ENCODE measurements around the gene GSTO1. TPM values are rescaled to one million over a fixed set of nuclear protein-coding genes. Genes with fewer than 3 reads are reported as not detected.
A peak's percentile ranks its signal among the peaks of the same experiment; 100 is the strongest.

Gene GSTO1
- total RNA-seq, 3 donors from 2014 or later (not counting 1 experiment from before 2014, with no cell fraction given), result 27.8 to 38.0 (median 31.5) TPM

- WGBS (ENCODE audit: insufficient coverage), result 15% methylated on average over 2 of the region's 2 CpGs
- H3K4me1 Mint-ChIP-seq, result peaks cover 86 to 90% of the 10 kb centered on the region in 2 donors
- Histone ChIP-seq H3K36me3 (ENCODE audit: control insufficient read depth, insufficient read depth, low read length) (no peaks in the 10 kb centered on the region), H3K27ac (ENCODE audit: low read length) (peak overlapping the region; percentile 70), H3K4me1 (ENCODE audit: control insufficient read depth, insufficient read depth, low read length) (peaks cover 90% of the 10 kb centered on the region), H3K9me3 (ENCODE audit: control insufficient read depth, insufficient read depth, low read length) (peaks cover 6% of the 10 kb centered on the region), H3K4me3 (ENCODE audit: low read length) (no peak overlapping the region), H3K27me3 (ENCODE audit: control insufficient read depth, insufficient read depth, low read length) (no peaks in the 10 kb centered on the region)
- DNase-seq, result peak in 1 of 2 donors; percentile 68
- H3K9me3 Mint-ChIP-seq, result peaks cover 0 to 6% of the 10 kb centered on the region in 2 donors
- peak overlapping the region; percentile 79 for H3K4me3 Mint-ChIP-seq
- H3K27ac Mint-ChIP-seq, result peak overlapping the region; percentile 82 to 90
- H3K27me3 Mint-ChIP-seq (ENCODE audit: low read depth in 2 of 2), result no peaks in the 10 kb centered on the region
- TF ChIP-seq CTCF (IDR thresholded peaks at IDR 0.05), result no peak
- intact Hi-C loops (cut with micrococcal nuclease), result loop anchor here (2.0 kb wide), 1 partner anchor 15 kb away; no protein-coding TSS in a partner anchor
- H3K36me3 Mint-ChIP-seq, result no peaks in the 10 kb centered on the region
- ATAC-seq, result peak; percentile 65 to 80 (median 76)
Observed at GRCh38 chr10:104303594-104304355, 49.1 kb downstream of the GSTO1 start.

- H3K4me1 ChIP-seq (ENCODE audit: control insufficient read depth, insufficient read depth, low read length), result peaks cover 94% of the 10 kb centered on the region
- Mint-ChIP-seq H3K4me1 (peaks cover 90 to 92% of the 10 kb centered on the region in 2 donors), H3K9me3 (peaks cover 0 to 6% of the 10 kb centered on the region in 2 donors), H3K27ac (peak overlapping the region; percentile 82 to 90), H3K4me3 (peak overlapping the region; percentile 79), H3K27me3 (ENCODE audit: low read depth in 2 of 2) (no peaks in the 10 kb centered on the region), H3K36me3 (no peaks in the 10 kb centered on the region)
- H3K9me3 ChIP-seq (ENCODE audit: control insufficient read depth, insufficient read depth, low read length), result peaks cover 6% of the 10 kb centered on the region
- no peak overlapping the region for H3K4me3 ChIP-seq (ENCODE audit: low read length)
- ATAC-seq, result no peak
- no peak for TF ChIP-seq CTCF (IDR thresholded peaks at IDR 0.05)
- DNase-seq, result no peak
- peak overlapping the region; percentile 70 for H3K27ac ChIP-seq (ENCODE audit: low read length)
- no peaks in the 10 kb centered on the region for H3K36me3 ChIP-seq (ENCODE audit: control insufficient read depth, insufficient read depth, low read length)
- 79% methylated on average over 4 of the region's 4 CpGs for WGBS (ENCODE audit: insufficient coverage)
- intact Hi-C loops (cut with micrococcal nuclease), result no loop called here
- no peaks in the 10 kb centered on the region for H3K27me3 ChIP-seq (ENCODE audit: control insufficient read depth, insufficient read depth, low read length)
Observed at GRCh38 chr10:104304356-104304745, 49.7 kb downstream of the GSTO1 start.

GRCh38 chr10:104304927-104305326, 50.2 kb downstream of the GSTO1 start:
- Mint-ChIP-seq H3K27me3 (ENCODE audit: low read depth in 2 of 2) (no peaks in the 10 kb centered on the region), H3K4me1 (peaks cover 92 to 97% of the 10 kb centered on the region in 2 donors), H3K9me3 (peaks cover 0 to 6% of the 10 kb centered on the region in 2 donors), H3K36me3 (no peaks in the 10 kb centered on the region), H3K27ac (peak overlapping the region; percentile 82 to 90), H3K4me3 (peak overlapping the region; percentile 79)
- TF ChIP-seq CTCF (IDR thresholded peaks at IDR 0.05), result no peak
- 83% methylated on average over 7 of the region's 8 CpGs for WGBS (ENCODE audit: insufficient coverage)
- ATAC-seq, result no peak
- Histone ChIP-seq H3K27me3 (ENCODE audit: control insufficient read depth, insufficient read depth, low read length) (no peaks in the 10 kb centered on the region), H3K4me1 (ENCODE audit: control insufficient read depth, insufficient read depth, low read length) (peaks cover 98% of the 10 kb centered on the region), H3K36me3 (ENCODE audit: control insufficient read depth, insufficient read depth, low read length) (peaks cover 2% of the 10 kb centered on the region), H3K9me3 (ENCODE audit: control insufficient read depth, insufficient read depth, low read length) (peaks cover 6% of the 10 kb centered on the region), H3K4me3 (ENCODE audit: low read length) (no peak overlapping the region), H3K27ac (ENCODE audit: low read length) (peak overlapping the region; percentile 70)
- DNase-seq, result no peak
- intact Hi-C loops (cut with micrococcal nuclease), result loop anchor here (1.0 kb wide), 2 partner anchors 14 to 45 kb away; no protein-coding TSS in a partner anchor

All from natural killer cell (primary cell).